H1 (cell line): ENCODE results near the gene NPTX1. TPM values are rescaled to one million over a fixed set of nuclear protein-coding genes. Genes with fewer than 3 reads are reported as not detected.

Experiments used
- CTCF ChIP-seq, 3 experiments: IDR thresholded peaks; 1 replicate in 2 of 3; 2 replicates in 1 of 3; pipeline versions ENCODE4 v1.5.1 to v1.6.1; 2011; ENCODE audit warnings: low read length in 3 of 3, mild to moderate bottlenecking in 3 of 3, inconsistent platforms in 2 of 3, low read depth in 1 of 3, moderate library complexity in 1 of 3; ENCODE audit not compliant: insufficient read depth in 1 of 3; ENCODE audit errors: control extremely low read depth in 1 of 3
- polyA plus RNA-seq, 7 experiments: library from polyadenylated mRNA; depleted of rRNA in 3 of 7; stranded (reverse) in 5 of 7; unstranded in 2 of 7; fragments of >200 nt in 5 of 7; fragments of 200-250 nt in 2 of 7; gene quantifications; 1 replicate in 5 of 7; 2 replicates in 1 of 7; 4 replicates in 1 of 7; pipeline versions ENCODE4 v1.2.1 to v1.2.3, GENCODE V29; 2011 to 2013; ENCODE audit warnings: missing spikeins in 2 of 7, mixed read lengths in 2 of 7
- total RNA-seq: library from RNA; stranded (reverse); fragmentation: NEBNext Ultra II Directional; extraction: Animal tissue kit (Norgen Biotek cat#: 25700); gene quantifications from 2 replicates; pipeline ENCODE4 v1.2.1, GENCODE V29; 2021

NPTX1 gene
- total and polyA plus RNA-seq, 2 of the 8 experiments (the other 6 are each of a cell fraction or from before 2014, with no cell fraction given), result 12.0 to 17.9 TPM

- TF ChIP-seq CTCF (IDR thresholded peaks at IDR 0.05; ENCODE audit: control extremely low read depth in 1 of 3, insufficient read depth in 1 of 3, low read depth in 1 of 3, low read length in 3 of 3), result peak in 2 of 3 experiments; percentile 4 to 7; a peak in 2 of 4 replicates
- TF ChIP-seq, all 59 proteins: peak for 1
Measured at GRCh38 chr17:80468781-80469493, 7.5 kb downstream of the NPTX1 start (continued).
